Loucy (cell line): ENCODE data around the gene IL10RA.
A peak's percentile ranks its signal among the peaks of the same experiment; 100 is the strongest.

Source experiments
- H2AFZ ChIP-seq: fragments of 200-600 bp; sonication (generic); 2 replicates; pipeline ENCODE4 v1.6.0; 2016; ENCODE audit warnings: antibody characterized with exemption, mild to moderate bottlenecking, low read length, moderate library complexity
- H3F3A ChIP-seq: fragments of 200-600 bp; 2 replicates; pipeline ENCODE4 v1.6.0; 2016; ENCODE audit warnings: antibody characterized with exemption, low read depth, mild to moderate bottlenecking
- H3K27me3 ChIP-seq: fragments of 200-600 bp; sonication (generic); 2 replicates; pipeline ENCODE4 v1.6.1; 2014; ENCODE audit warnings: low read length, mild to moderate bottlenecking; ENCODE audit not compliant: insufficient read depth, poor library complexity, severe bottlenecking
- H3K36me3 ChIP-seq: fragments of 200-600 bp; sonication (generic); 2 replicates; pipeline ENCODE4 v1.6.1; 2016; ENCODE audit warnings: low read length; ENCODE audit not compliant: insufficient read depth
- H3K4me1 ChIP-seq: fragments of 200-600 bp; sonication (generic); 2 replicates; pipeline ENCODE4 v1.5.1; 2014; ENCODE audit warnings: low read length, mild to moderate bottlenecking; ENCODE audit not compliant: insufficient read depth, poor library complexity, severe bottlenecking
- H3K4me2 ChIP-seq: fragments of 200-600 bp; sonication (generic); 2 replicates; pipeline ENCODE4 v1.6.0; 2014; ENCODE audit warnings: antibody characterized with exemption, low read length, low read depth, mild to moderate bottlenecking; ENCODE audit not compliant: poor library complexity, severe bottlenecking
- H3K4me3 ChIP-seq: fragments of 200-600 bp; sonication (generic); 2 replicates; pipeline ENCODE4 v1.5.1; 2014; ENCODE audit warnings: low read length, mild to moderate bottlenecking, mixed read lengths; ENCODE audit not compliant: poor library complexity, severe bottlenecking
- H3K79me2 ChIP-seq: fragments of 200-600 bp; sonication (generic); 2 replicates; pipeline ENCODE4 v1.6.1; 2014; ENCODE audit warnings: low read length; ENCODE audit not compliant: insufficient read depth
- H3K9ac ChIP-seq: fragments of 200-600 bp; sonication (generic); 2 replicates; pipeline ENCODE4 v1.6.0; 2014; ENCODE audit warnings: mild to moderate bottlenecking, low read depth, low read length, moderate library complexity; ENCODE audit not compliant: poor library complexity, severe bottlenecking
- H3K9me2 ChIP-seq: fragments of 200-600 bp; sonication (generic); replicated peaks from 2 replicates; pipeline ENCODE4 v1.6.1; 2016; ENCODE audit warnings: low read depth, low read length, mixed read lengths
- H3K9me3 ChIP-seq: fragments of 200-600 bp; sonication (generic); 2 replicates; pipeline ENCODE4 v1.6.1; 2014; ENCODE audit warnings: mild to moderate bottlenecking, antibody characterized with exemption, low read length, low read depth; ENCODE audit not compliant: insufficient read depth
- H4K20me1 ChIP-seq: fragments of 200-600 bp; sonication (generic); 2 replicates; pipeline ENCODE4 v1.6.0; 2014; ENCODE audit warnings: antibody characterized with exemption, low read length, mild to moderate bottlenecking; ENCODE audit not compliant: insufficient read depth, poor library complexity, severe bottlenecking
- EZH2phosphoT487 ChIP-seq: fragments of 200-600 bp; IDR thresholded peaks from 2 replicates; pipeline ENCODE4 v1.6.1; 2018; ENCODE audit warnings: antibody characterized with exemption, mild to moderate bottlenecking, moderate library complexity, borderline replicate concordance
- TF ChIP-seq, protein P1 (sequence below): fragments of 200-600 bp; sonication (generic); conservative IDR thresholded peaks from 2 replicates; pipeline ENCODE4 v1.5.1; 2014; ENCODE audit warnings: mild to moderate bottlenecking, antibody characterized with exemption, low read length

The IL10RA gene

DNA sequence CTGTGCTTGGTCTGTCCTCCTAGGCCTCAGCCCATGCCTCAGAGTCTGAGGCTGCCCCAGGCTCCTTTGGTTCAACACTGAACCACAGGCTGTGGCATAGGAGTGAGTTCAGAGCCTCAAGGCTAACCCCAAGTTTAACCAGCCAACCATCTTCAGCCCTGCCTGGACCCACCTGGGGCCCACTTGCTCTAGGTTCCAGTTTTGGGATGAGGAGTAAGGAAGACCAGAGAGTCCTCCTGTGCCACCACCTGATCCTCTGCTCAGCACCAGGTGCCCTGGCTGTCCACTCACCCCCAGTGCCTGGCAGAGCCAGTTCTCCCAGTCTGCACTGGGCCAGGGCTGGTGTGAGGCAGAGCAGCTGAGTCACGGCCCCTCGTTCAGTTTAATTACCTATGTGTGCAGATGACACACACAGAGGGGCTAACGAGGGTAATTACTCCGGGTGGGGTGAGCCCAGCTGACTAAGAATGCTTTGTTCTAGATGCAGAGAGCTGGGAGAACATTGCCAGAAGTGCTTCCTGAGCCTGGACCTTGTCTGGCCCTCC is 45.0 kb upstream of the IL10RA start:
- H4K20me1 ChIP-seq = no peaks in the 10 kb centered on the region
- no peaks in the 10 kb centered on the region for H3K9me2 ChIP-seq
- no peaks in the 10 kb centered on the region for H3K9me3 ChIP-seq
- H3K4me3 ChIP-seq = no peak overlapping the region
- no peaks in the 10 kb centered on the region for H3K36me3 ChIP-seq
- H3K4me2 ChIP-seq = peak overlapping the region; percentile 9
- no peaks in the 10 kb centered on the region for H3K27me3 ChIP-seq
- H2AFZ ChIP-seq = no peak overlapping the region
- H3K9ac ChIP-seq = peak overlapping the region; percentile 26
- TF ChIP-seq, protein P1, sequence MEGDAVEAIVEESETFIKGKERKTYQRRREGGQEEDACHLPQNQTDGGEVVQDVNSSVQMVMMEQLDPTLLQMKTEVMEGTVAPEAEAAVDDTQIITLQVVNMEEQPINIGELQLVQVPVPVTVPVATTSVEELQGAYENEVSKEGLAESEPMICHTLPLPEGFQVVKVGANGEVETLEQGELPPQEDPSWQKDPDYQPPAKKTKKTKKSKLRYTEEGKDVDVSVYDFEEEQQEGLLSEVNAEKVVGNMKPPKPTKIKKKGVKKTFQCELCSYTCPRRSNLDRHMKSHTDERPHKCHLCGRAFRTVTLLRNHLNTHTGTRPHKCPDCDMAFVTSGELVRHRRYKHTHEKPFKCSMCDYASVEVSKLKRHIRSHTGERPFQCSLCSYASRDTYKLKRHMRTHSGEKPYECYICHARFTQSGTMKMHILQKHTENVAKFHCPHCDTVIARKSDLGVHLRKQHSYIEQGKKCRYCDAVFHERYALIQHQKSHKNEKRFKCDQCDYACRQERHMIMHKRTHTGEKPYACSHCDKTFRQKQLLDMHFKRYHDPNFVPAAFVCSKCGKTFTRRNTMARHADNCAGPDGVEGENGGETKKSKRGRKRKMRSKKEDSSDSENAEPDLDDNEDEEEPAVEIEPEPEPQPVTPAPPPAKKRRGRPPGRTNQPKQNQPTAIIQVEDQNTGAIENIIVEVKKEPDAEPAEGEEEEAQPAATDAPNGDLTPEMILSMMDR = no peak
- TF ChIP-seq EZH2phosphoT487 = no peak
- no peaks in the 10 kb centered on the region for H3K79me2 ChIP-seq
- H3F3A ChIP-seq = no peaks in the 10 kb centered on the region
- H3K4me1 ChIP-seq = peaks cover 42% of the 10 kb centered on the region

DNA sequence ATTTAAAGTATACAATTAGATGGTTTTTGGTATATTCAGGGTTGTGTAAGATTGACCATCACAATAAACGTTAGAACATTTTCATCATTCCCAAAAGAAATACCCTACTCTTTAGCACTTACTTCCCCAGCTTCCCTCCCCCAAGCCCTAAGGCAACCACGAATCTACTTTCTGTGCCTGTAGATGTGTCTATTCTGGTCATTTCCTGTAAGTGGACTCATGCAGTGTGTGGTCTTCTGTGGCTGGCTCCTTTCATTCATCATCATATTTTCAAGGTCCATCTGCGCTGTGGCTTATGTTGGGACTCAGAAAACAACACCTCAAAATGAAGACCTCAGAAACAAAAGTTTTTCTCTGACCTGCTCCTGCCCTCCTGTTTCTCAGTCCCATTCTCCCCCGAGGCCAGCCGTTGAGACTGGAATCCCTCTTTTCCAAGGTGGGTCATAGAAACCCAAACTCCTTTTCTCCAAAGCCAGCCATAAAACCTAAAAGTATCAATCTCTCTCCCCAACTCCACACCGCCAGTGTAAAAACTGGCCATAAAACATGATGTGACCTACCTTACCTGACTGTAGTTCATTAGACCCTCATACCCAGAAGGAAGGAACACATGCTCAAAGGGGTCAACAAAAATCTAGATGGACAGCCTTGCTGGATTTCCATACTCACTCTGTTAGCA is 44.1 kb upstream of the IL10RA start:
- TF ChIP-seq EZH2phosphoT487 = no peak
- TF ChIP-seq, protein P1 = no peak
- Histone ChIP-seq H3K9me2 (no peaks in the 10 kb centered on the region), H3K4me3 (no peak overlapping the region), H3K36me3 (no peaks in the 10 kb centered on the region), H3K4me1 (peaks cover 49% of the 10 kb centered on the region), H3F3A (no peaks in the 10 kb centered on the region), H4K20me1 (no peaks in the 10 kb centered on the region), H3K9ac (no peak overlapping the region), H3K4me2 (peak overlapping the region; percentile 9), H3K9me3 (no peaks in the 10 kb centered on the region), H3K79me2 (no peaks in the 10 kb centered on the region), H3K27me3 (no peaks in the 10 kb centered on the region), H2AFZ (no peak overlapping the region)

DNA sequence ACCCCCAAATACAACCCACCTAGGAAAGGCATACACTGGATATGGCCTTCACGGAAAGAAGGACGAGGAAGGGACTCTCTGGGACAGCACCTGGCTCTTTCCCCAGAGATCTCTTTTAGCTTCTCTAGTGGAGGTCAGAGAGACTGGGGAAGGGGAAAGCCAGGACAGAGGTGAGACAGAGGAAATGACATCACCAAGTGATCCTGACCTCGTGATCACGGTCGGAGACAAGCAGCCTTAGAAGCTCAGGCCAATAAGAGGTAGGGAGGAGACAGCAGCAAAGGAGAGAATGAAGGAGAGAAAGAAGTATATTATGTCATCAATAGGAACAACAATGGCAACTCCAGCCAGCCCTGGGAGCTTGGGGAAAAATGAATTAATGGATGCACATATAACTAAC is 41.6 kb upstream of the IL10RA start:
- H3K36me3 ChIP-seq = no peaks in the 10 kb centered on the region
- H3K9ac ChIP-seq = no peak overlapping the region
- no peak for TF ChIP-seq EZH2phosphoT487
- TF ChIP-seq, protein P1 = no peak
- no peak overlapping the region for H3K4me3 ChIP-seq
- no peaks in the 10 kb centered on the region for H3K27me3 ChIP-seq
- H3K4me2 ChIP-seq = peak overlapping the region; percentile 28
- peaks cover 52% of the 10 kb centered on the region for H3K4me1 ChIP-seq
- no peaks in the 10 kb centered on the region for H3K9me2 ChIP-seq
- no peaks in the 10 kb centered on the region for H4K20me1 ChIP-seq
- H3K9me3 ChIP-seq = no peaks in the 10 kb centered on the region
- H3F3A ChIP-seq = no peaks in the 10 kb centered on the region
- H3K79me2 ChIP-seq = no peaks in the 10 kb centered on the region
- H2AFZ ChIP-seq = no peak overlapping the region
